ENCODE data around the gene RNLS. TPM values are rescaled to one million over a fixed set of nuclear protein-coding genes. Genes with fewer than 3 reads are reported as not detected.

Gene RNLS
- total RNA-seq, 1 experiment from 2014 or later, result 8.7 TPM

GRCh38 chr10:88313878-88314277, 269.2 kb downstream of the RNLS start:
- Mint-ChIP-seq H3K9me3 (peaks cover 2% of the 10 kb centered on the region), H3K27ac (no peak overlapping the region), H3K36me3 (peaks cover 1% of the 10 kb centered on the region), H3K27me3 (ENCODE audit: low read depth) (no peaks in the 10 kb centered on the region), H3K4me1 (peaks cover 10% of the 10 kb centered on the region), H3K4me3 (no peak overlapping the region)
- ATAC-seq (no peak), DNase-seq (ENCODE audit: low spot score) (no peak)
- POLR2A ChIA-PET, result no interaction called here
- TF ChIP-seq TEAD4 (CRISPR knock-in tag; IDR thresholded peaks at IDR 0.05) (no peak), NR1H2 (CRISPR knock-in tag; IDR thresholded peaks at IDR 0.05) (no peak), FOXP1 (CRISPR knock-in tag; IDR thresholded peaks at IDR 0.05; ENCODE audit: borderline replicate concordance) (no peak), CDX4 (CRISPR knock-in tag; IDR thresholded peaks at IDR 0.05; ENCODE audit: borderline replicate concordance) (no peak), ZNF263 (CRISPR knock-in tag; IDR thresholded peaks at IDR 0.05; ENCODE audit: low read depth) (no peak), ZSCAN18 (CRISPR knock-in tag; IDR thresholded peaks at IDR 0.05) (no peak), NR3C1 (CRISPR knock-in tag; conservative IDR thresholded peaks at IDR 0.05; ENCODE audit: low read depth) (no peak), EMX1 (CRISPR knock-in tag; IDR thresholded peaks at IDR 0.05) (no peak), ZNF219 (CRISPR knock-in tag; IDR thresholded peaks at IDR 0.05; ENCODE audit: borderline replicate concordance) (no peak), ATF2 (CRISPR knock-in tag; IDR thresholded peaks at IDR 0.05; ENCODE audit: borderline replicate concordance, low read depth) (no peak), ATF6 (CRISPR knock-in tag; IDR thresholded peaks at IDR 0.05) (no peak), ZNF396 (CRISPR knock-in tag; IDR thresholded peaks at IDR 0.05; ENCODE audit: borderline replicate concordance) (no peak)
- CTCF ChIA-PET, result no interaction called here

- ChIA-PET POLR2A (no interaction called here), CTCF (no interaction called here)
- Mint-ChIP-seq H3K4me3 (no peak overlapping the region), H3K9me3 (no peaks in the 10 kb centered on the region), H3K4me1 (peaks cover 10% of the 10 kb centered on the region), H3K36me3 (no peaks in the 10 kb centered on the region), H3K27ac (no peak overlapping the region), H3K27me3 (ENCODE audit: low read depth) (no peaks in the 10 kb centered on the region)
- DNase-seq (ENCODE audit: low spot score) (no peak), ATAC-seq (no peak)
- TF ChIP-seq CDX4 (CRISPR knock-in tag; IDR thresholded peaks at IDR 0.05; ENCODE audit: borderline replicate concordance) (no peak), RELA (CRISPR knock-in tag; IDR thresholded peaks at IDR 0.05; ENCODE audit: borderline replicate concordance) (no peak), SMAD4 (CRISPR knock-in tag; IDR thresholded peaks at IDR 0.05) (no peak), GTF2I (CRISPR knock-in tag; conservative IDR thresholded peaks at IDR 0.05) (no peak)
Measured at GRCh38 chr10:88312855-88313254, 270.3 kb downstream of the RNLS start.

- ChIA-PET CTCF (no interaction called here), POLR2A (no interaction called here)
- H3K27me3 Mint-ChIP-seq (ENCODE audit: low read depth), result no peaks in the 10 kb centered on the region
- H3K36me3 Mint-ChIP-seq, result no peaks in the 10 kb centered on the region
- no peak overlapping the region for H3K4me3 Mint-ChIP-seq
- H3K27ac Mint-ChIP-seq, result no peak overlapping the region
- DNase-seq (ENCODE audit: low spot score), result no peak
- H3K4me1 Mint-ChIP-seq, result peaks cover 5% of the 10 kb centered on the region
- no peak for ATAC-seq
- no peaks in the 10 kb centered on the region for H3K9me3 Mint-ChIP-seq
- TF ChIP-seq ZBTB21 (CRISPR knock-in tag; IDR thresholded peaks at IDR 0.05; ENCODE audit: borderline replicate concordance), result no peak
- no peak for TF ChIP-seq AFF4 (CRISPR knock-in tag; IDR thresholded peaks at IDR 0.05; ENCODE audit: borderline replicate concordance)
- TF ChIP-seq RORB (CRISPR knock-in tag; IDR thresholded peaks at IDR 0.05), result no peak
- TF ChIP-seq ZNF232 (CRISPR knock-in tag; IDR thresholded peaks at IDR 0.05), result no peak
- TF ChIP-seq CBFB (CRISPR knock-in tag; IDR thresholded peaks at IDR 0.05; ENCODE audit: low read depth), result no peak
- TF ChIP-seq NR2C2 (CRISPR knock-in tag; IDR thresholded peaks at IDR 0.05), result no peak
- no peak for TF ChIP-seq HMGXB4 (CRISPR knock-in tag; IDR thresholded peaks at IDR 0.05)
Measured at GRCh38 chr10:88311264-88311663, 271.9 kb downstream of the RNLS start.

All from WTC11 (cell line).